ENCODE measurements around the gene KLHL13.
"Not testable (repeated sequence)": the region's sequence is repeated elsewhere in the genome, so short reads cannot be mapped to it uniquely, and the experiment has no call there.

Gene KLHL13

DNA sequence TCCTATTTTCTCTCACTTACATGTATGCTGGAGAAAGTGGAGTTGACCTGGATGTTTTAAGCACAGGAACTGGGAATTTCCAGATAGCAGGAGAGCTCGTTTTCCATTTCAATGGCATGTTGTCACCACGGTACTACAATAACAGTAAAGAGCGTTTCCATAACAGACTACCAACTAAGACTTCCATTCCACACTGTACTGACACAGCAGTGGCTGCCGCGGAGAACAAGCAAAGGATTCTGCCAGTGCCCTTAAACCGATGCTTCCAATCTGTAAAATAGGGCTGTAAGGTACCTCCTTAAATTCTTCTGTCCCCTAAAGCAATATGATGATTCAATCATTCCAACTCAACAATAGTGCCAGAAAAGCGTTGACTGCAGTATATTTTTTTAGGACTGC is 143.9 kb downstream of the KLHL13 start:
- TF ChIP-seq, protein P1, sequence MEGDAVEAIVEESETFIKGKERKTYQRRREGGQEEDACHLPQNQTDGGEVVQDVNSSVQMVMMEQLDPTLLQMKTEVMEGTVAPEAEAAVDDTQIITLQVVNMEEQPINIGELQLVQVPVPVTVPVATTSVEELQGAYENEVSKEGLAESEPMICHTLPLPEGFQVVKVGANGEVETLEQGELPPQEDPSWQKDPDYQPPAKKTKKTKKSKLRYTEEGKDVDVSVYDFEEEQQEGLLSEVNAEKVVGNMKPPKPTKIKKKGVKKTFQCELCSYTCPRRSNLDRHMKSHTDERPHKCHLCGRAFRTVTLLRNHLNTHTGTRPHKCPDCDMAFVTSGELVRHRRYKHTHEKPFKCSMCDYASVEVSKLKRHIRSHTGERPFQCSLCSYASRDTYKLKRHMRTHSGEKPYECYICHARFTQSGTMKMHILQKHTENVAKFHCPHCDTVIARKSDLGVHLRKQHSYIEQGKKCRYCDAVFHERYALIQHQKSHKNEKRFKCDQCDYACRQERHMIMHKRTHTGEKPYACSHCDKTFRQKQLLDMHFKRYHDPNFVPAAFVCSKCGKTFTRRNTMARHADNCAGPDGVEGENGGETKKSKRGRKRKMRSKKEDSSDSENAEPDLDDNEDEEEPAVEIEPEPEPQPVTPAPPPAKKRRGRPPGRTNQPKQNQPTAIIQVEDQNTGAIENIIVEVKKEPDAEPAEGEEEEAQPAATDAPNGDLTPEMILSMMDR (IDR thresholded peaks at IDR 0.05; ENCODE audit: extremely low read depth, insufficient read depth, missing control alignments), result no peak
- DNase-seq (ENCODE audit: low spot score), result no peak
- in situ Hi-C loops (cut with MboI; ENCODE audit: low pct_unique_long_range_greater_than_20kb, low sequenced_read_pairs, unreplicated experiment), result no loop called here

DNA sequence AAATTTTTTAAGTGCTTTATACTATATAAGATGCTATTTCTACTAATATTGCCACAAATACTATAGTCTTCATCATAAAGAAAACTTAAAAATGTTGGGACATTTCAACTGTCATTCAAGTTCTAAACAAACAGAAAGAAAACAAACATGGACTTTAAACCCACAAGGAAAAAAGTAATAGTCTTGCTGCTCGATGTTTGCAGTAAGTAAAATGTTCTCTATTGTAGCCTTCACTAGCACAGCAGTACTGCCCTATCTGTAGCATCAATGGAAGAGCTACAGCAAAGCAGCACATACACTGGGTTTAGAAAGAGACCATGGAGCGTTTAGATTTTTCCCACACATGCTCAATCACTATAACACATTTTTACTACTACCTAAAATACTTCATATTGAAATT is 146.8 kb downstream of the KLHL13 start:
- TF ChIP-seq, protein P1 (IDR thresholded peaks at IDR 0.05; ENCODE audit: extremely low read depth, insufficient read depth, missing control alignments), result no peak
- DNase-seq (ENCODE audit: low spot score), result no peak
- in situ Hi-C loops (cut with MboI; ENCODE audit: low pct_unique_long_range_greater_than_20kb, low sequenced_read_pairs, unreplicated experiment), result no loop called here

DNA sequence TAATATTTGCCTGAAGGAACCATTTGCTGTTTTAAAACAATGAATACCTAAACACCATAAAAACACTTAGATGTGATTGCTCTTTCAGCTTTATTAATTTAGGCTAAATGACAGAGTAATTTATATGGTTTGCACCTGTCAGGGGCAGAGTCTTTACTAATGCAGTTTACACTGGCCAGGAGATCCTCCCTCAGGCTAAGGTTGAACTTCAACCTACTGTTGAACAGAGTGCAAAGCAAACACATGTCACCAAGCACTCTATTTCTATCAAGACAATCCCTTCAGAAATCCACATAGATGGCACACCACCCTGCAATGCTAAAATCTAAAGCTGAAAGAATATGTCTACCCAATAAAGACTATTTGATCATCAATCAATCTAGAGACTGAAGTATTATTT is 147.3 kb downstream of the KLHL13 start:
- in situ Hi-C loops (cut with MboI; ENCODE audit: low pct_unique_long_range_greater_than_20kb, low sequenced_read_pairs, unreplicated experiment), result no loop called here
- TF ChIP-seq, protein P1 (IDR thresholded peaks at IDR 0.05; ENCODE audit: extremely low read depth, insufficient read depth, missing control alignments), result no peak
- DNase-seq (ENCODE audit: low spot score), result no peak

DNA sequence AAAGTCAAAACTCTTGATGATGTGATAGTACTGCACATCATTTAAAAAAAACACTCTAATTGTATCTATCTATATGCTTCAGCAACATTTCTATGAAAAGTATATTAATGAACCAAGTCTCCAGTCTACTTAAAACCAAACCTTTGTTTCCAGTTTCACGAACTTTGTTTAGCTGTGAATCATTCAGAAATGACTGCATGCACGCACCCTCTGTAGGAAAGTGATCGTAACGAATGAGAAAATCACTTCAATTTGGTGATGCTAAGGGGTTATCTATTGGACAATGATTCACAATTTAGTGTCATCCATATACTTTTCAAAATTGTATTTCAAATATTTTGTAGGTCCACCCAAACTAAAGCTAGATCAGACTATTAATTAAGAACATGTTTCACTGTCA is 157.6 kb downstream of the KLHL13 start:
- TF ChIP-seq, protein P1 (IDR thresholded peaks at IDR 0.05; ENCODE audit: extremely low read depth, insufficient read depth, missing control alignments), result no peak
- no peak for DNase-seq (ENCODE audit: low spot score)
- in situ Hi-C loops (cut with MboI; ENCODE audit: low pct_unique_long_range_greater_than_20kb, low sequenced_read_pairs, unreplicated experiment), result no loop called here

DNA sequence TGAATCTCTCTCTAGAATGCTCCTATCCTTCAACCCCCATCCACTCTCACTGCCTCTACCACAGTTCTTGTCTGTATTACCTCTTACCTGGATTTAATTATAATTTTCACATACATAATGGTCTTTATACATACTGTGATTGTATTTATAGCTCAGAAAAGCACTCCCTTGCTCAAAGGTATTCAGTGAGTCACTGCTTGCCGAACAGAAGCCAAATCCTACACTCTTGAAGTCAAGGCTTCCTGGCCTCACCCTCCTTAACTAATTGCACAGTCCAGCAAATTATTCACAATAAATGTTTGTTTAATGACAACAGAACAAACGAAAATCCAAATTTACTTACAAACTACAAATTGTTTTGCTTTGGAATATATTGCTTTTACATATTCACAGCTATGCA is 159.5 kb downstream of the KLHL13 start:
- DNase-seq (ENCODE audit: low spot score), result no peak
- in situ Hi-C loops (cut with MboI; ENCODE audit: low pct_unique_long_range_greater_than_20kb, low sequenced_read_pairs, unreplicated experiment), result no loop called here
- TF ChIP-seq, protein P1 (IDR thresholded peaks at IDR 0.05; ENCODE audit: extremely low read depth, insufficient read depth, missing control alignments), result no peak

DNA sequence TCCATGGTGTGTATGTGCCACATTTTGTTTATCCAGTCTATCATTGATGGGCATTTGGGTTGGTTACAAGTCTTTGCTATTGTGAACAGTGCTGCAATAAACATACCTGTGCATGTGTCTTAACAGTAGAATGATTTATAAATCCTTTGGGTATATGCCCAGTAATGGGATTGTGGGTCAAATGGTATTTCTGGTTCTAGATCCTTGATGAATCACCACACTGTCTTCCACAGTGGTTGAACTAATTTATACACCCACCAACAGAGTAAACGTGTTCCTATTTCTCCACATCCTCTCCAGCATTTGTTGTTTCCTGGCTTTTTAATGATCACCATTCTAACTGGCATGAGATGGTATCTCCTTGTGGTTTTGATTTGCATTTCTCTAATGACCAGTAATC is 177.3 kb downstream of the KLHL13 start:
- in situ Hi-C loops (cut with MboI; ENCODE audit: low pct_unique_long_range_greater_than_20kb, low sequenced_read_pairs, unreplicated experiment); DNase-seq (ENCODE audit: low spot score): not testable (repeated sequence)

DNA sequence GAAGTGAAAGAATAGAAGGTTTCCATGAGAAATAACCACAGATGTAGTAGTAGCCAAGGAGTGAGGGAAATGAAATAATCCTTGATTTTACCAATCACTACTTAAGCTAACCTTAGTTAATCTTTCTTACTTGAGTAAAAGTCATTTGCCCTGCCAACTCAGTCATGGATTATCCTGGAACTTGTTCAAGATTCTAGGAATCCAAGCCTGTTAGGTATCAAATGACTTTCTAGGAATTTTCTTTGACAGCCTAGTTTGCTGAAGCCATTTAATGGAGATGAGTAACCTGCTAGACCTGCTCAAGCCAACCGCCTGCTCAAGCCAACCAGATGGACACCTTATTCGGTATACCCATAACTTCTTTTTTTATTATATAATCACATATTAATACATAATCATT is 180.5 kb downstream of the KLHL13 start:
- TF ChIP-seq, protein P1 (IDR thresholded peaks at IDR 0.05; ENCODE audit: extremely low read depth, insufficient read depth, missing control alignments), result no peak
- DNase-seq (ENCODE audit: low spot score), result no peak
- in situ Hi-C loops (cut with MboI; ENCODE audit: low pct_unique_long_range_greater_than_20kb, low sequenced_read_pairs, unreplicated experiment), result no loop called here

DNA sequence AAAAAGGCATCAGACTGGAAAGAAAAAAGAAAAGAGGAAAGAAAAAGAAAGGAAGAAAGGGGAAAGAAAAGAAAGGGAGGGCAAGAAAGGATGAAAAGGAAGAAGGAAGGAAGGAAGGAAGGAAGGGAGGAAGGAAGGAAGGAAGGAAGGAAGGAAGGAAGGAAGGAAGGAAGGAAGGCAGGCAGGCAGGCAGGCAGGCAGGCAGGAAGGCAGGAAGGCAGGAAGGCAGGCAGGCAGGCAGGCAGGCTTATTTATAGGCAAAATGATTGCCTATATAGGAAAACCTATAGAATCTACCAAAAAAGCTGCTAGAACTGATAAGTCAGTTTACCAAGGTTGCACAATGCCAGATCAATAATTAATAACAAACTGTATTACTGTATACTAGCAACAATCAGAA is 186.5 kb downstream of the KLHL13 start:
- in situ Hi-C loops (cut with MboI; ENCODE audit: low pct_unique_long_range_greater_than_20kb, low sequenced_read_pairs, unreplicated experiment); DNase-seq (ENCODE audit: low spot score): not testable (repeated sequence)
